Lung (tissue), 12 donors: ENCODE results near the gene OR8J1. TPM values are rescaled to one million over a fixed set of nuclear protein-coding genes. Genes with fewer than 3 reads are reported as not detected.
"Not testable (repeated sequence)": the region's sequence is repeated elsewhere in the genome, so short reads cannot be mapped to it uniquely, and the experiment has no call there.

Experiments
- ATAC-seq: fragments of 200-7000 bp; cut with Tn5 transposase; one replicate; pipeline ENCODE4 v1.9.1; 2020; ENCODE audit warnings: moderate number of reproducible peaks; ENCODE audit not compliant: insufficient read depth, low FRiP score
- DNase-seq, 3 donors: peaks; one replicate each; pipeline ENCODE4 v3.0.0-alpha.2; 2013 to 2017
- H3K27ac ChIP-seq, 2 donors: one replicate each; pipeline ENCODE4 v1.5.1; 2013; ENCODE audit warnings: mild to moderate bottlenecking in 2 of 2, moderate library complexity in 2 of 2, control low read depth in 1 of 2, inconsistent platforms in 1 of 2, low read depth in 1 of 2, low read length in 1 of 2
- H3K27me3 ChIP-seq, 3 donors: one replicate each; pipeline ENCODE4 v1.5.1; 2013; ENCODE audit warnings: low read length in 2 of 3; ENCODE audit not compliant: control insufficient read depth in 3 of 3, insufficient read depth in 3 of 3
- H3K36me3 ChIP-seq, 4 donors: one replicate each; pipeline ENCODE4 v1.5.1; 2013; ENCODE audit warnings: low read length in 4 of 4, mild to moderate bottlenecking in 1 of 4, moderate library complexity in 1 of 4; ENCODE audit not compliant: control insufficient read depth in 4 of 4, insufficient read depth in 4 of 4
- H3K4me1 ChIP-seq, 5 donors: one replicate each; pipeline ENCODE4 v1.5.1; 2013; ENCODE audit warnings: low read length in 5 of 5, mild to moderate bottlenecking in 2 of 5, moderate library complexity in 1 of 5; ENCODE audit not compliant: control insufficient read depth in 5 of 5, insufficient read depth in 5 of 5
- H3K4me3 ChIP-seq: one replicate; pipeline ENCODE4 v1.5.1; 2013; ENCODE audit warnings: mild to moderate bottlenecking, control low read depth, moderate library complexity
- H3K9ac ChIP-seq, 2 donors: one replicate each; pipeline ENCODE4 v1.5.1; 2013; ENCODE audit warnings: low read length in 2 of 2, control low read depth in 1 of 2; ENCODE audit not compliant: insufficient read depth in 1 of 2
- H3K9me3 ChIP-seq, 4 donors: one replicate each; pipeline ENCODE4 v1.5.1; 2013; ENCODE audit warnings: low read length in 3 of 4, mild to moderate bottlenecking in 1 of 4, moderate library complexity in 1 of 4; ENCODE audit not compliant: control insufficient read depth in 4 of 4, insufficient read depth in 3 of 4
- CTCF ChIP-seq: IDR thresholded peaks from 2 replicates; pipeline ENCODE4 v1.5.1; 2012; ENCODE audit warnings: mild to moderate bottlenecking; ENCODE audit errors: control extremely low read depth, extremely low read depth
- WGBS, 2 donors: extraction: QIAGEN DNeasy Blood & Tissue Kit; methylation state at CpG; one replicate each; pipeline ENCODE4 v1.1.7; 2013; 5-methylcytosine and 5-hydroxymethylcytosine counted together
- polyA plus RNA-seq, 2 donors: library from polyadenylated mRNA; stranded (reverse); fragments of 200-250 nt; gene quantifications; one replicate each; pipeline ENCODE4 v1.2.1, GENCODE V29; 2013
- total RNA-seq, 2 donors: library from RNA; depleted of rRNA in 1 of 2; stranded (reverse); fragments of >200 nt in 1 of 2; gene quantifications; one replicate each; pipeline ENCODE4 v1.2.1, GENCODE V29; 2014 to 2021
- donor health status: control.
- donor health status: control.
- donor health status: Bipolar disorder and iron deficiency.
- donor health status: healthy.
- donor health status: DM: yes; HTN: yes; CAD: no.

The OR8J1 gene
- total and polyA plus RNA-seq, 4 donors, result not detected

- H3K9me3 ChIP-seq, result no peaks in the 10 kb centered on the region
- H3K27me3 ChIP-seq, result no peaks in the 10 kb centered on the region
- no peak within 1 kb of the TSS for H3K27ac ChIP-seq
- H3K4me1 ChIP-seq, result no peaks in the 10 kb centered on the region
- ATAC-seq, result no peak
- H3K9ac ChIP-seq, result no peak within 1 kb of the TSS
- DNase-seq, result no peak
- H3K4me3 ChIP-seq, result no peak within 1 kb of the TSS
- WGBS, 2 donors, result 77 to 81% methylated on average over 2 of the region's 2 CpGs
- TF ChIP-seq CTCF, result no peak
- no peaks in the 10 kb centered on the region for H3K36me3 ChIP-seq
Measured at GRCh38 chr11:56375324-56375723, 21.2 kb downstream of the OR8J1 start, which contains the start of gene OR8U1. Gene OR8U1, plus strand, starts transcription at chr11:56375624. Its CDS starts 0 bp downstream, at chr11:56375624.

- Histone ChIP-seq H3K27ac (no peak overlapping the region), H3K27me3 (no peaks in the 10 kb centered on the region), H3K4me1 (no peaks in the 10 kb centered on the region), H3K4me3 (no peak overlapping the region), H3K9me3 (no peaks in the 10 kb centered on the region), H3K9ac (no peak overlapping the region), H3K36me3 (no peaks in the 10 kb centered on the region)
- whole genome bisulfite sequencing, 2 donors, result 82 to 85% methylated on average over 2 of the region's 2 CpGs
- no peak for DNase-seq
- no peak for TF ChIP-seq CTCF
- no peak for ATAC-seq
Measured at GRCh38 chr11:56380120-56380519, 26.0 kb downstream of the OR8J1 start.

- DNase-seq (no peak), ATAC-seq (no peak)
- Histone ChIP-seq H3K4me3 (no peak overlapping the region), H3K27ac (no peak overlapping the region), H3K27me3 (no peaks in the 10 kb centered on the region), H3K36me3 (no peaks in the 10 kb centered on the region), H3K4me1 (no peaks in the 10 kb centered on the region), H3K9ac (no peak overlapping the region), H3K9me3 (peaks cover 0 to 3% (median 0%) of the 10 kb centered on the region in 4 donors)
- no peak for TF ChIP-seq CTCF
- WGBS, 2 donors, result 88 to 94% methylated on average over 3 of the region's 3 CpGs
Measured at GRCh38 chr11:56394381-56394780, 40.3 kb downstream of the OR8J1 start.

GRCh38 chr11:56396047-56396446 lies 42.0 kb downstream of the OR8J1 start:
- no peak overlapping the region for H3K4me3 ChIP-seq
- DNase-seq (no peak), ATAC-seq (no peak)
- H3K36me3 ChIP-seq, result no peaks in the 10 kb centered on the region
- H3K9ac ChIP-seq, result no peak overlapping the region
- peaks cover 0 to 3% (median 0%) of the 10 kb centered on the region in 4 donors for H3K9me3 ChIP-seq
- no peaks in the 10 kb centered on the region for H3K4me1 ChIP-seq
- 55 to 62% methylated on average over 3 of the region's 3 CpGs for WGBS, 2 donors
- H3K27ac ChIP-seq, result no peak overlapping the region
- no peak for TF ChIP-seq CTCF
- no peaks in the 10 kb centered on the region for H3K27me3 ChIP-seq

- H3K4me3 ChIP-seq, H3K9me3 ChIP-seq, H3K9ac ChIP-seq, ATAC-seq, H3K27me3 ChIP-seq, DNase-seq, H3K36me3 ChIP-seq, H3K4me1 ChIP-seq, H3K27ac ChIP-seq: not testable (repeated sequence)
- WGBS, 2 donors, result 87 to 96% methylated on average over 26 to 27 of the region's 27 CpGs
Measured at GRCh38 chr11:56401858-56402461, 47.9 kb downstream of the OR8J1 start.
